Mesendoderm (in vitro differentiated cells): ENCODE data around the gene GSTO1.

Source experiments
- DNase-seq: peaks from one replicate; pipeline ENCODE4 v3.0.0; 2013
- H2AK5ac ChIP-seq: 2 replicates; pipeline ENCODE4 v1.6.1; 2013; ENCODE audit warnings: low read length, inconsistent platforms
- H2BK120ac ChIP-seq: 2 replicates; pipeline ENCODE4 v1.6.1; 2013; ENCODE audit warnings: low read depth, mild to moderate bottlenecking, low read length, moderate library complexity, mixed read lengths
- H2BK15ac ChIP-seq: replicated peaks from 2 replicates; pipeline ENCODE4 v1.6.1; 2013; ENCODE audit warnings: low read depth, mild to moderate bottlenecking, moderate library complexity
- H2BK5ac ChIP-seq: 2 replicates; pipeline ENCODE4 v1.6.1; 2013; ENCODE audit warnings: low read length, inconsistent platforms
- H3K18ac ChIP-seq: 2 replicates; pipeline ENCODE4 v1.6.1; 2013; ENCODE audit warnings: mild to moderate bottlenecking, low read length, mixed read lengths
- H3K23ac ChIP-seq: one replicate; pipeline ENCODE4 v1.6.1; 2013; ENCODE audit warnings: low read length
- H3K27ac ChIP-seq: 2 replicates; pipeline ENCODE4 v1.5.1; 2013; ENCODE audit warnings: low read depth, mild to moderate bottlenecking, inconsistent platforms, low read length, moderate library complexity
- H3K27me3 ChIP-seq: 2 replicates; pipeline ENCODE4 v1.6.1; 2013; ENCODE audit warnings: low read length, control low read depth, mild to moderate bottlenecking, inconsistent platforms; ENCODE audit not compliant: insufficient read depth, poor library complexity
- H3K36me3 ChIP-seq: 2 replicates; pipeline ENCODE4 v1.6.1; 2013; ENCODE audit warnings: low read length, inconsistent platforms; ENCODE audit not compliant: control insufficient read depth, insufficient read depth
- H3K4ac ChIP-seq: one replicate; pipeline ENCODE4 v1.6.1; 2013; ENCODE audit warnings: low read depth, mild to moderate bottlenecking, low read length, moderate library complexity
- H3K4me1 ChIP-seq: 2 replicates; pipeline ENCODE4 v1.6.1; 2013; ENCODE audit warnings: low read depth, low read length, inconsistent platforms; ENCODE audit not compliant: control insufficient read depth
- H3K4me2 ChIP-seq: 2 replicates; pipeline ENCODE4 v1.6.1; 2013; ENCODE audit warnings: low read length
- H3K4me3 ChIP-seq: 2 replicates; pipeline ENCODE4 v1.5.1; 2013; ENCODE audit warnings: mild to moderate bottlenecking, low read length
- H3K56ac ChIP-seq: one replicate; pipeline ENCODE4 v1.6.1; 2013; ENCODE audit warnings: low read length
- H3K79me1 ChIP-seq: 2 replicates; pipeline ENCODE4 v1.6.1; 2013; ENCODE audit warnings: low read length, inconsistent platforms
- H3K79me2 ChIP-seq: 2 replicates; pipeline ENCODE4 v1.6.1; 2013; ENCODE audit warnings: mild to moderate bottlenecking, low read length; ENCODE audit not compliant: control insufficient read depth, insufficient read depth
- H3K9ac ChIP-seq: 2 replicates; pipeline ENCODE4 v1.6.1; 2013; ENCODE audit warnings: low read length, inconsistent platforms
- H4K5ac ChIP-seq: one replicate; pipeline ENCODE4 v1.6.1; 2013; ENCODE audit warnings: low read length
- H4K8ac ChIP-seq: one replicate; pipeline ENCODE4 v1.6.1; 2013; ENCODE audit warnings: low read depth, mild to moderate bottlenecking, control low read depth, low read length, moderate library complexity
- WGBS: extraction: QIAGEN DNeasy Blood & Tissue Kit; methylation state at CpG from one replicate; pipeline ENCODE4 v1.1.7; 2013; ENCODE audit warnings: low lambda C conversion rate, missing lambda C conversion rate; ENCODE audit not compliant: insufficient coverage; ENCODE audit errors: extremely low coverage; 5-methylcytosine and 5-hydroxymethylcytosine counted together

The GSTO1 gene

DNA sequence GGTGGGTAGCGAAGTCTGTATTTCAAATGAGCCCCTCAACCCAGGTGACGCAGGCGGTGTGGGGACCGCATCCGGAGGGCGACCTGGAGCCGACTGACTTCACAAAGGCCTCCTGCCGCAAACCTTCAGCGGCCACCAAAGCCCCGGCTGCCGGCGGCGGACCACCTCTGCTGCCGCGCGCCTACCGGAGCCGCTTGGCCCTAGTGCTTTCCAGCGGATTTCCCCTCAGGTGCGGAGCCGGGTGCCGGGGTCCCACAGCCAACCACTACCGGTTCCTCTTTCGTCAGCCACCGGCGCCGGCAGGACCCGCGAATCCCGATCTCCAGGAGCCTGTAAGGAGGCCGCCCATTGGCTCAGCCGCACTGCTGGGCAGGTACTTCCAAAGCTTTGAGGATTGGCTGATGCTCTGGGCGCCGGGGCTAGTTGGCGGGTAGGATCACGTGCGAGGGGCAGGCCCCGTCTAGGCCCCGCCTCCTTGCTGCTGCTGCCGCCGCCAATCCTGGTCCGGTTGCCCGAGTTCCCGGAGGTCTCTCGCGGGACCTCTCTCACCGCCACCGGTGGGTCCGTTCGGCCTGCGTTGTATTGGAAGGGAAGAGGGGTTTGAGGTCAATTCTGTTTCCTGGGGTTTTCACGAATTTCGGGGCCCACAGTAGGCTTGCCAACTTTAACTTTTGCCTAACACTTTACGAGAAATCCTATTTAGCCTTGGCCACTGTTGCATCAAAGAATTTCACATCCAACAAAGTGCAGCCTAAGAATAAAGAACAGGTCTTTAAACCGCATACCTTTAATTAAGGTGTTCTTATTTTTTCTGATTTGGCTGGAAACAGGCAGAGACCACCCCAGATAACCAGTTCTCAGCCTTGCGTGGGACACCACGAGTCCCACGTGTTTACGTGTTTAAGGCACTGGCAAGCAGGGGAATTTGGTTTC, 14.3 kb downstream of the GSTO1 start, which contains the start of gene GSTO2:
TSS of gene GSTO2 (plus strand) at position 472 of the 933 bp plus-strand sequence. CDS start 5,732 bp downstream, outside the sequence.
- Histone ChIP-seq H3K79me2 (peaks cover 2% of the 10 kb centered on the region), H3K18ac (peak within 1 kb of the TSS; percentile 92), H4K5ac (no peak within 1 kb of the TSS), H3K4me2 (peak within 1 kb of the TSS; percentile 65), H3K4ac (peak within 1 kb of the TSS; percentile 88), H3K9ac (peak within 1 kb of the TSS; percentile 85), H3K56ac (peak within 1 kb of the TSS; percentile 89), H3K79me1 (peaks cover 2% of the 10 kb centered on the region), H2BK15ac (no peak within 1 kb of the TSS), H2AK5ac (no peak within 1 kb of the TSS), H3K27me3 (no peaks in the 10 kb centered on the region), H4K8ac (no peak within 1 kb of the TSS), H3K4me3 (peak within 1 kb of the TSS; percentile 54), H2BK120ac (no peak within 1 kb of the TSS), H3K36me3 (peaks cover 2% of the 10 kb centered on the region), H2BK5ac (no peak within 1 kb of the TSS), H3K27ac (peak within 1 kb of the TSS; percentile 58), H3K4me1 (no peaks in the 10 kb centered on the region), H3K23ac (no peak within 1 kb of the TSS)
- DNase-seq, result peak; percentile 100
- no CpG with 5 or more reads among the region's 59 CpGs for WGBS

DNA sequence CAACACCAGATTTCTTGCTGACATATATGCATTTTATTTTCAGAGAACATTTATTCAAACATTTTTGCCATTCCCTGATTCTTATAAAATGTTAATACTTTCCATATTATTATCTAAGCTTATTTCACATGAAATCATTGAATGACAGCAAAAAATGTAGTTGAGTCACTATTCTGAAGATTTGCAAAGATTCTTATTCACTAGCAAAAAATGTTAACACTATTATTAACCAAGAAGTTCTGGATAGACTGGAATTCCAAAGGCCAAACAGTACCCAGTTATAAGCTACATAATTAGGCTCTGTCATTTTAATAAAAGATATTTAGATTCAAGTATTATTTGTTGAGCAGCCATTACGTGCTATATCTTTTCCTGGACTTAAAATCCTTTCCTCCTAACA, 18.6 kb downstream of the GSTO1 start:
- peaks cover 5% of the 10 kb centered on the region for H3K4me1 ChIP-seq
- H3K9ac ChIP-seq, result no peak overlapping the region
- no peaks in the 10 kb centered on the region for H3K79me1 ChIP-seq
- H3K79me2 ChIP-seq, result no peaks in the 10 kb centered on the region
- H3K56ac ChIP-seq, result no peak overlapping the region
- H3K36me3 ChIP-seq, result no peaks in the 10 kb centered on the region
- H3K18ac ChIP-seq, result no peak overlapping the region
- H4K5ac ChIP-seq, result no peak overlapping the region
- no peak overlapping the region for H3K23ac ChIP-seq
- H2AK5ac ChIP-seq, result no peak overlapping the region
- no peak overlapping the region for H2BK15ac ChIP-seq
- H4K8ac ChIP-seq, result no peak overlapping the region
- DNase-seq, result no peak
- H3K27me3 ChIP-seq, result no peaks in the 10 kb centered on the region
- H2BK120ac ChIP-seq, result no peak overlapping the region
- no peak overlapping the region for H3K4me3 ChIP-seq
- no peak overlapping the region for H2BK5ac ChIP-seq
- no peak overlapping the region for H3K4ac ChIP-seq
- no peak overlapping the region for H3K4me2 ChIP-seq
- H3K27ac ChIP-seq, result no peak overlapping the region
- WGBS, result no CpG with 5 or more reads among the region's 1 CpG

DNA sequence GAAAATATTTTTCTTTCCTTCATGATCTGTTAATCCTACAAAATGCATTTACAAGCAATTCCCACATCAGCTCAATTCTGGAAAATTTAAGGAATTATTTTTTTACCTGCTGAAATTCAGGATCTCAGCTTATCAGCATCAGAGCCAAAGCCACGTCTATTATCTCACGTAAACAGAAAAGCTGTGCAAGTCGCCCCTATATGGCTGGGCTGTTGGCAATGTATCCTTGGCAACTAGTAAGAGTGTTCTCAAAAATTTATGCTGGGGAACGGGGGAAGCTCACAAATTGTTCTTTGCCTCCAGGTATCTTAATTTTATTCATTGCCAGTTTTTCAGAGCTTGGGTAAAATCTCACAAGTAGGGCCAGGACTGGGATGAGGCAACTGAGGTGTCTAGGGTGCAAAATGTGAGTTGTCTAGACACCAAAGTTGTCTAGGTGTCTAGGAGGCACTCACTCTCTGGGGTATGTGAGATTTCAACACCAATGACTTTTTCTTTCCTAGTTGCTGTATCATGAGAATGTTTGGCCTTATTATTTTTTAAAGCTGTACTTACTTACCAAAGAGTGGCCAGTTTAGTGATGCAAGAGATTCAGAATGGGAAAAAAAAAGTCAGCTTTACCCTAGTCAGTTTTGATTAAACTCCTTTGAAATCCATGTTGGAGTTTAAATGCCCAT, 19.3 kb downstream of the GSTO1 start:
- Histone ChIP-seq H2BK120ac (no peak overlapping the region), H3K4ac (no peak overlapping the region), H3K36me3 (no peaks in the 10 kb centered on the region), H3K4me2 (no peak overlapping the region), H2BK15ac (peak overlapping the region; percentile 62), H3K27ac (no peak overlapping the region), H2BK5ac (no peak overlapping the region), H4K8ac (peak overlapping the region; percentile 30), H3K56ac (peak overlapping the region; percentile 54), H3K18ac (no peak overlapping the region), H3K27me3 (no peaks in the 10 kb centered on the region), H3K4me3 (no peak overlapping the region), H3K4me1 (peaks cover 5% of the 10 kb centered on the region), H3K9ac (no peak overlapping the region), H2AK5ac (no peak overlapping the region), H3K23ac (no peak overlapping the region), H4K5ac (no peak overlapping the region), H3K79me1 (no peaks in the 10 kb centered on the region), H3K79me2 (no peaks in the 10 kb centered on the region)
- no CpG with 5 or more reads among the region's 4 CpGs for WGBS
- peak; percentile 13 for DNase-seq

DNA sequence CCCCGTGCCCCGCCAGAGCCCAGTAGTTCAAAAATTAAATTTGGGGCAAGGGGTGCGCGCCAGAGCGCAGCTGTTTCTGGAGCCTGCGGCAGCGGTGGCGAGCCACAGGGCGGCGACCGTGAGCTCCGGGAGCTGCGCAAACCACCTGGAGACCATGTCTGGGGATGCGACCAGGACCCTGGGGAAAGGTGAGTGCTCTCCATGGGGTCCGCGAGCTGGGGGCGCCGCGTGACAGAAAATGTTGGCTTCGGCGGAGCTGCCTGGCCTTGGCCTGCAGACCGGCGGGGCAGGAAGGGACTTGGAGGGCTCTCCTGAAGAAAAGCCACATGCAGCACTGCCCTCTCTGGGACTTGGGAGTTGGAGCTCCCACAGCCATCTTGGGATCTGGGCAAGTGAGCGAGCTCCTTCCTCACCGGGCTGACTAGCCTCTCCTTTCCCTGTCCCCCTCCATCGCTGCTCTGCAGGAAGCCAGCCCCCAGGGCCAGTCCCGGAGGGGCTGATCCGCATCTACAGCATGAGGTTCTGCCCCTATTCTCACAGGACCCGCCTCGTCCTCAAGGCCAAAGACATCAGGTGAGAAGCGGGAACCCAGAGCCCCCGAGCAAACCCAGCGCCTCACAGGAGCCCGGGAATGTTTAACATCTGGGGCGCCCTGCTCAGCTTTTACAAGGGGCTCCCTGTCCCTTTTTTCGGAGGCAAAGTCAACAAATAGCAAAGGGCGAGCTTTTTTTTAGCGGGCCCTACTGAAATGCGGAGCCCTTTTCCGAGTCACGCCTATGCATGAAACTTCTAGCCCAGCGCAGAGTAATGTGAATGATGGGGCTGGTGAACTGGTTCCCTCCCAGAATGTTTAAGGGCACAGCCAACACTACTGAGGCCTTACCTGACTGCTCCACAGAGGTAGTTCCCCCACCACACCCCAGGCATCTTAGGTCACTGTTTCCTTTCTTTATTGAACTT, 20.4 kb downstream of the GSTO1 start:
- Histone ChIP-seq H3K79me2 (no peaks in the 10 kb centered on the region), H3K4ac (no peak overlapping the region), H3K9ac (peak overlapping the region; percentile 78), H2AK5ac (no peak overlapping the region), H4K5ac (no peak overlapping the region), H3K36me3 (no peaks in the 10 kb centered on the region), H2BK15ac (no peak overlapping the region), H3K27me3 (no peaks in the 10 kb centered on the region), H3K4me2 (peak overlapping the region; percentile 82), H3K4me3 (peak overlapping the region; percentile 41), H3K18ac (peak overlapping the region; percentile 33), H4K8ac (peak overlapping the region; percentile 30), H2BK120ac (no peak overlapping the region), H3K4me1 (peaks cover 5% of the 10 kb centered on the region), H3K23ac (no peak overlapping the region), H3K56ac (peak overlapping the region; percentile 91), H3K79me1 (no peaks in the 10 kb centered on the region), H2BK5ac (no peak overlapping the region), H3K27ac (no peak overlapping the region)
- WGBS, result no CpG with 5 or more reads among the region's 42 CpGs
- peak; percentile 78 for DNase-seq

DNA sequence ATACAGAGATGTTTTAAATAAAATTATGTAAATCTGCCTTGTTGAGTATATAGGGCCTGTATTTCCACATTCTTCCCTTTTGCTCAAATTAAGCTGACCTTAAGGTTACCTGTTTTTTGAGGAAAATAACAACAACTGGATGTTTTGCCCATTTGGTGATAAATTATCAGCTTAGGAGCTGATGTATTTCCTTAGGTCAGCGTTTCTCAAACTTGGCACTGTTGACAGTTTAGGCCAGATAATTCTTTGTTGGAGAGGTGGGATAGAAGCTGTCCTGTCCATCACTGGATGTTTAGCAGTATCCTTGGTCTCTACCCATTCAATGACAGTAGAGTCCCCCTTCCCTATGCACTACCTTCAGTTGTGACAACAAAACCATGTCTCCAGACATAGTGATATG, 21.5 kb downstream of the GSTO1 start:
- H2BK15ac ChIP-seq, result no peak overlapping the region
- H3K56ac ChIP-seq, result no peak overlapping the region
- no peaks in the 10 kb centered on the region for H3K36me3 ChIP-seq
- H2AK5ac ChIP-seq, result no peak overlapping the region
- no peak overlapping the region for H3K4me3 ChIP-seq
- no peak overlapping the region for H4K8ac ChIP-seq
- H3K23ac ChIP-seq, result no peak overlapping the region
- no peaks in the 10 kb centered on the region for H3K27me3 ChIP-seq
- no peak overlapping the region for H3K18ac ChIP-seq
- no peak overlapping the region for H2BK120ac ChIP-seq
- DNase-seq, result no peak
- H3K4ac ChIP-seq, result no peak overlapping the region
- no peak overlapping the region for H2BK5ac ChIP-seq
- peaks cover 5% of the 10 kb centered on the region for H3K4me1 ChIP-seq
- no peak overlapping the region for H3K4me2 ChIP-seq
- H3K79me2 ChIP-seq, result no peaks in the 10 kb centered on the region
- H4K5ac ChIP-seq, result no peak overlapping the region
- no peak overlapping the region for H3K27ac ChIP-seq
- no peaks in the 10 kb centered on the region for H3K79me1 ChIP-seq
- no CpG with 5 or more reads among the region's 1 CpG for WGBS
- H3K9ac ChIP-seq, result no peak overlapping the region
